Thyroid gland (tissue), 4 donors: Measurements from ENCODE around the gene MYO1A.

Source experiments
- POLR2A ChIP-seq, 2 donors: fragments of 450-650 bp; IDR thresholded peaks; one replicate each; pipeline ENCODE4 v1.6.1; 2017; ENCODE audit warnings: antibody characterized with exemption in 2 of 2, mild to moderate bottlenecking in 2 of 2, moderate library complexity in 1 of 2
- TF ChIP-seq, protein P1 (sequence below), 6 experiments: fragments of 200-600 bp in 3 of 6; fragments of 450-650 bp in 3 of 6; sonication (generic) in 3 of 6; IDR thresholded peaks; one replicate each; pipeline ENCODE4 v1.5.1; 2016 to 2019; ENCODE audit warnings: antibody characterized with exemption in 6 of 6, mild to moderate bottlenecking in 2 of 6, inconsistent platforms in 1 of 6, moderate library complexity in 1 of 6

DNA sequence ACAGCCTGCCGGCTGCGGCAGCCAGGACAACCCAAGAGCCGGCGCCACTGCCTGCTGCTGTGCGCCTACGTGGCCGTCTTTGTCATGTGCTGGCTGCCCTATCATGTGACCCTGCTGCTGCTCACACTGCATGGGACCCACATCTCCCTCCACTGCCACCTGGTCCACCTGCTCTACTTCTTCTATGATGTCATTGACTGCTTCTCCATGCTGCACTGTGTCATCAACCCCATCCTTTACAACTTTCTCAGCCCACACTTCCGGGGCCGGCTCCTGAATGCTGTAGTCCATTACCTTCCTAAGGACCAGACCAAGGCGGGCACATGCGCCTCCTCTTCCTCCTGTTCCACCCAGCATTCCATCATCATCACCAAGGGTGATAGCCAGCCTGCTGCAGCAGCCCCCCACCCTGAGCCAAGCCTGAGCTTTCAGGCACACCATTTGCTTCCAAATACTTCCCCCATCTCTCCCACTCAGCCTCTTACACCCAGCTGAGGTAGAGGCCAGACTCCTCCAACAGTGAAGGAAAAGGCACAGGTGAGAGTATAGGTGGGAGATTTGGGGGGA lies 53.9 kb downstream of the MYO1A start:
- TF ChIP-seq, protein P1, sequence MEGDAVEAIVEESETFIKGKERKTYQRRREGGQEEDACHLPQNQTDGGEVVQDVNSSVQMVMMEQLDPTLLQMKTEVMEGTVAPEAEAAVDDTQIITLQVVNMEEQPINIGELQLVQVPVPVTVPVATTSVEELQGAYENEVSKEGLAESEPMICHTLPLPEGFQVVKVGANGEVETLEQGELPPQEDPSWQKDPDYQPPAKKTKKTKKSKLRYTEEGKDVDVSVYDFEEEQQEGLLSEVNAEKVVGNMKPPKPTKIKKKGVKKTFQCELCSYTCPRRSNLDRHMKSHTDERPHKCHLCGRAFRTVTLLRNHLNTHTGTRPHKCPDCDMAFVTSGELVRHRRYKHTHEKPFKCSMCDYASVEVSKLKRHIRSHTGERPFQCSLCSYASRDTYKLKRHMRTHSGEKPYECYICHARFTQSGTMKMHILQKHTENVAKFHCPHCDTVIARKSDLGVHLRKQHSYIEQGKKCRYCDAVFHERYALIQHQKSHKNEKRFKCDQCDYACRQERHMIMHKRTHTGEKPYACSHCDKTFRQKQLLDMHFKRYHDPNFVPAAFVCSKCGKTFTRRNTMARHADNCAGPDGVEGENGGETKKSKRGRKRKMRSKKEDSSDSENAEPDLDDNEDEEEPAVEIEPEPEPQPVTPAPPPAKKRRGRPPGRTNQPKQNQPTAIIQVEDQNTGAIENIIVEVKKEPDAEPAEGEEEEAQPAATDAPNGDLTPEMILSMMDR (IDR thresholded peaks at IDR 0.05) = no peak
- no peak for TF ChIP-seq POLR2A (IDR thresholded peaks at IDR 0.05)
